Esophagus squamous epithelium (tissue), 4 donors: ENCODE results near the gene ANKS1B.

Experiments used
- CTCF ChIP-seq, 6 experiments: fragments of 450-650 bp in 4 of 6; fragments of 200-600 bp in 2 of 6; sonication (generic) in 2 of 6; IDR thresholded peaks; one replicate each; pipeline ENCODE4 v1.5.1; 2016 to 2019; ENCODE audit warnings: antibody characterized with exemption in 6 of 6, mild to moderate bottlenecking in 4 of 6, moderate library complexity in 4 of 6
- POLR2A ChIP-seq, 4 donors: fragments of 450-650 bp; IDR thresholded peaks; one replicate each; pipeline ENCODE4 v1.6.1; 2017; ENCODE audit warnings: antibody characterized with exemption in 4 of 4, mild to moderate bottlenecking in 4 of 4, moderate library complexity in 3 of 4

- no peak for TF ChIP-seq CTCF (IDR thresholded peaks at IDR 0.05)
- no peak for TF ChIP-seq POLR2A (IDR thresholded peaks at IDR 0.05)
Observed at GRCh38 chr12:98861251-98861650, 1123.5 kb downstream of the ANKS1B start.
